Tibial nerve (tissue), 4 donors: ENCODE data around the gene DCUN1D3. TPM values are rescaled to one million over a fixed set of nuclear protein-coding genes. Genes with fewer than 3 reads are reported as not detected.
A peak's percentile ranks its signal among the peaks of the same experiment; 100 is the strongest.

Source experiments
- DNase-seq, 2 donors: peaks; one replicate each; pipeline ENCODE4 v3.0.0-alpha.2; 2019; ENCODE audit warnings: low spot score in 2 of 2
- H3K27ac ChIP-seq, 4 donors: fragments of 200-600 bp; sonication (generic) in 3 of 4; one replicate each; pipeline ENCODE4 v1.5.1; 2017 to 2019; ENCODE audit warnings: mild to moderate bottlenecking in 1 of 4
- H3K27me3 ChIP-seq, 2 donors: fragments of 200-600 bp; sonication (generic) in 1 of 2; one replicate each; pipeline versions ENCODE4 v1.5.1 to v1.6.0; 2017 to 2019
- H3K36me3 ChIP-seq, 3 donors: fragments of 200-600 bp; sonication (generic); one replicate each; pipeline ENCODE4 v1.5.1; 2018 to 2019
- H3K4me1 ChIP-seq, 4 donors: fragments of 200-600 bp; sonication (generic) in 3 of 4; one replicate each; pipeline ENCODE4 v1.5.1; 2017 to 2019
- H3K4me3 ChIP-seq, 4 donors: fragments of 200-600 bp; sonication (generic) in 3 of 4; one replicate each; pipeline ENCODE4 v1.5.1; 2017 to 2019; ENCODE audit warnings: mild to moderate bottlenecking in 1 of 4, moderate library complexity in 1 of 4
- H3K9me3 ChIP-seq, 4 donors: fragments of 200-600 bp; sonication (generic) in 3 of 4; one replicate each; pipeline ENCODE4 v1.5.1; 2017 to 2019
- CTCF ChIP-seq, 5 experiments: fragments of 200-600 bp in 3 of 5; fragments of 450-650 bp in 2 of 5; sonication (generic) in 3 of 5; IDR thresholded peaks; one replicate each; pipeline ENCODE4 v1.5.1; 2016 to 2019; ENCODE audit warnings: antibody characterized with exemption in 5 of 5, mild to moderate bottlenecking in 3 of 5, moderate library complexity in 2 of 5
- EP300 ChIP-seq, 2 donors: sonication (generic); formaldehyde crosslinking; IDR thresholded peaks; one replicate each; pipeline ENCODE4 v1.6.1; 2017; ENCODE audit warnings: antibody characterized with exemption in 2 of 2, mild to moderate bottlenecking in 1 of 2
- POLR2A ChIP-seq, 2 donors: fragments of 450-650 bp; IDR thresholded peaks; one replicate each; pipeline ENCODE4 v1.6.1; 2017; ENCODE audit warnings: antibody characterized with exemption in 2 of 2, mild to moderate bottlenecking in 2 of 2, moderate library complexity in 2 of 2
- WGBS, 2 donors: methylation state at CpG; one replicate each; pipeline ENCODE4 v1.1.5; 2018; 5-methylcytosine and 5-hydroxymethylcytosine counted together
- total RNA-seq, 4 donors: library from RNA; depleted of rRNA; stranded (reverse); fragments of >200 nt; gene quantifications; one replicate each; pipeline ENCODE4 v1.1.0, GENCODE V29; 2016

The DCUN1D3 gene
- total RNA-seq, 4 donors from 2014 or later: 28.8 to 37.5 (median 29.3) TPM

- Histone ChIP-seq H3K4me3 (no peak overlapping the region), H3K27ac (peak overlapping the region in 1 of 4 donors; percentile 44), H3K36me3 (peaks cover 0 to 26% (median 0%) of the 10 kb centered on the region in 3 donors), H3K9me3 (no peaks in the 10 kb centered on the region), H3K27me3 (no peaks in the 10 kb centered on the region), H3K4me1 (peaks cover 0 to 5% (median 2%) of the 10 kb centered on the region in 4 donors)
- no peak for DNase-seq
- TF ChIP-seq POLR2A (IDR thresholded peaks at IDR 0.05) (no peak), CTCF (IDR thresholded peaks at IDR 0.05) (no peak), EP300 (IDR thresholded peaks at IDR 0.05) (no peak)
- 72 to 79% methylated on average over 5 of the region's 5 CpGs for WGBS, 2 donors
These were observed 28.7 kb upstream of the DCUN1D3 start for GRCh38 chr16:20928774-20929411.

GRCh38 chr16:20925751-20926150 is 25.6 kb upstream of the DCUN1D3 start:
- no peak overlapping the region for H3K4me3 ChIP-seq
- DNase-seq: no peak
- no peak overlapping the region for H3K27ac ChIP-seq
- 82 to 94% methylated on average over 1 of the region's 1 CpG for WGBS, 2 donors
- TF ChIP-seq EP300 (IDR thresholded peaks at IDR 0.05): no peak
- TF ChIP-seq POLR2A (IDR thresholded peaks at IDR 0.05): no peak
- TF ChIP-seq CTCF (IDR thresholded peaks at IDR 0.05): no peak
- no peaks in the 10 kb centered on the region for H3K27me3 ChIP-seq
- peaks cover 0 to 4% (median 2%) of the 10 kb centered on the region in 4 donors for H3K4me1 ChIP-seq
- H3K36me3 ChIP-seq: peaks cover 0 to 44% (median 0%) of the 10 kb centered on the region in 3 donors
- H3K9me3 ChIP-seq: no peaks in the 10 kb centered on the region

GRCh38 chr16:20923876-20924275 is 23.7 kb upstream of the DCUN1D3 start:
- no peak for DNase-seq
- peaks cover 0 to 44% (median 0%) of the 10 kb centered on the region in 3 donors for H3K36me3 ChIP-seq
- H3K27ac ChIP-seq: no peak overlapping the region
- H3K9me3 ChIP-seq: no peaks in the 10 kb centered on the region
- TF ChIP-seq POLR2A (IDR thresholded peaks at IDR 0.05): no peak
- TF ChIP-seq CTCF (IDR thresholded peaks at IDR 0.05): no peak
- no peak for TF ChIP-seq EP300 (IDR thresholded peaks at IDR 0.05)
- peaks cover 0 to 12% (median 4%) of the 10 kb centered on the region in 4 donors for H3K4me1 ChIP-seq
- WGBS, 2 donors: 73 to 74% methylated on average over 3 of the region's 3 CpGs
- no peak overlapping the region for H3K4me3 ChIP-seq
- H3K27me3 ChIP-seq: no peaks in the 10 kb centered on the region

- peaks cover 0 to 26% (median 11%) of the 10 kb centered on the region in 4 donors for H3K4me1 ChIP-seq
- H3K9me3 ChIP-seq: no peaks in the 10 kb centered on the region
- no peaks in the 10 kb centered on the region for H3K27me3 ChIP-seq
- H3K36me3 ChIP-seq: peaks cover 0 to 45% (median 0%) of the 10 kb centered on the region in 3 donors
- TF ChIP-seq EP300 (IDR thresholded peaks at IDR 0.05): no peak
- no peak for TF ChIP-seq POLR2A (IDR thresholded peaks at IDR 0.05)
- no peak for TF ChIP-seq CTCF (IDR thresholded peaks at IDR 0.05)
- H3K27ac ChIP-seq: peak overlapping the region in 1 of 4 donors; percentile 51
- WGBS, 2 donors: 98 to 100% methylated on average over 2 of the region's 2 CpGs
- no peak for DNase-seq
- no peak overlapping the region for H3K4me3 ChIP-seq
These were observed 20.6 kb upstream of the DCUN1D3 start for GRCh38 chr16:20920799-20921198.

GRCh38 chr16:20920091-20920490 is 19.9 kb upstream of the DCUN1D3 start:
- WGBS, 2 donors: 62 to 78% methylated on average over 5 of the region's 5 CpGs
- Histone ChIP-seq H3K36me3 (peaks cover 0 to 40% (median 0%) of the 10 kb centered on the region in 3 donors), H3K4me1 (peaks cover 0 to 28% (median 11%) of the 10 kb centered on the region in 4 donors), H3K27ac (peak overlapping the region in 1 of 4 donors; percentile 51), H3K4me3 (no peak overlapping the region), H3K27me3 (no peaks in the 10 kb centered on the region), H3K9me3 (no peaks in the 10 kb centered on the region)
- no peak for DNase-seq
- TF ChIP-seq EP300 (IDR thresholded peaks at IDR 0.05) (peak in 1 of 2 donors; percentile 46), CTCF (IDR thresholded peaks at IDR 0.05) (no peak)
